ENCODE results near the gene ACBD6. TPM values are rescaled to one million over a fixed set of nuclear protein-coding genes. Genes with fewer than 3 reads are reported as not detected.

ACBD6 gene
- total RNA-seq, 5 donors from 2014 or later (not counting 1 experiment from before 2014, with no cell fraction given), result 44.3 to 58.5 (median 53.0) TPM

DNA sequence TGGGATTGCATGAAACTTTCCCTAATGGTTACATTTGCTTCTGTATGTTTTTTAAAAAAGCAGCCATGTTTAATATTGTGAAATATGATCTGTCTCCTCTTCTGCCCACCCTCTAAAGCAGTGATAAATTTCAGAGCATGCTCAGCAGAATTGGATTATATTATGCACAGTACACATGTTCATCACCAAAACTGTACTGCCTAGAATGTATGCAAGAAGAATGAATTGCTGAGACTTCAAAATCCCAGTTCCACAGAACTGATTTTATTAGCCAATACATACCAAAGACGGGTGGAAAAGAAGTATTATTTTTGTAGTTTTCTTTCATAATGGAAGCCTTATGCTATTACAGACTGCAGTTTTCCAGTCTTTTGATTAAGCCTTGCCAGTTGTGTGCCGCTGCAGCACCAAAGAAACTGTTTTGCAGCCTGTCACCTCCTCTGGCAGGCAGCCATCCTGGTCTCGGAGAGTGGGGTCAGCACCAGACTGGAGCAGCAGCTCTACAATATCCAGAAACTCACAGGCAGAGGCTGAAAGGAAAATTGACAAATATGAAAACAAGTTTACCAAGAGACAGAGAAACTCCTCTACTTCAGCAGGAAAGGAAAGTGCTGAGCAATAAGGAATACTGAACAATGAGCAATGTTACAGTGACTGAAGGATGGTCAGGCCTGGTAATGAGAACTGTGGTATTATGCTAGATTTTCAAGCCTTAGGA lies 214.2 kb downstream of the ACBD6 start:
- POLR2A ChIA-PET, result no interaction called here
- DNase-seq (no peak), ATAC-seq (replicated peaks in 1 of 4) (no peak)
- Histone ChIP-seq H3K36me3 (ENCODE audit: control insufficient read depth in 2 of 2, extremely low read depth in 1 of 2, insufficient read depth in 1 of 2, low read length in 1 of 2) (peaks cover 0 to 3% of the 10 kb centered on the region in 2 donors), H3K27me3 (replicated peaks in 1 of 2; ENCODE audit: control insufficient read depth in 2 of 2, extremely low read depth in 1 of 2, insufficient read depth in 2 of 2, low read length in 1 of 2) (no peaks in the 10 kb centered on the region), H3K4me1 (ENCODE audit: control insufficient read depth in 1 of 2, extremely low read depth in 1 of 2, insufficient read depth in 2 of 2, low read length in 2 of 2) (peaks cover 0 to 7% of the 10 kb centered on the region in 2 experiments), H3K27ac (ENCODE audit: low read length) (no peak overlapping the region), H3K4me3 (ENCODE audit: control insufficient read depth in 1 of 2, extremely low read depth in 1 of 2, low read length in 1 of 2) (no peak overlapping the region), H3K9me3 (no peaks in the 10 kb centered on the region)
- Mint-ChIP-seq H3K4me1 (peaks cover 24 to 30% (median 26%) of the 10 kb centered on the region in 3 donors), H3K4me3 (no peak overlapping the region), H3K27ac (peak overlapping the region in 1 of 2 donors; percentile 23), H3K36me3 (peaks cover 32% of the 10 kb centered on the region), H3K9me3 (peaks cover 0 to 8% (median 2%) of the 10 kb centered on the region in 3 donors), H3K27me3 (no peaks in the 10 kb centered on the region)
- WGBS (ENCODE audit: insufficient coverage), result 86% methylated on average over 1 of the region's 3 CpGs
- CTCF ChIA-PET, result interaction anchor here in 1 of 2 donors (0.6 kb wide), 2 partner anchors 9 to 108 kb away, joined by 3 to 4 read pairs; no protein-coding TSS in a partner anchor

GRCh38 chr1:180286417-180286816 lies 216.0 kb downstream of the ACBD6 start:
- peaks cover 0 to 7% of the 10 kb centered on the region in 2 experiments for H3K4me1 ChIP-seq (ENCODE audit: control insufficient read depth in 1 of 2, extremely low read depth in 1 of 2, insufficient read depth in 2 of 2, low read length in 2 of 2)
- peaks cover 22 to 28% (median 26%) of the 10 kb centered on the region in 3 donors for H3K4me1 Mint-ChIP-seq
- no peaks in the 10 kb centered on the region for H3K27me3 ChIP-seq (replicated peaks in 1 of 2; ENCODE audit: control insufficient read depth in 2 of 2, extremely low read depth in 1 of 2, insufficient read depth in 2 of 2, low read length in 1 of 2)
- ChIA-PET POLR2A (no interaction called here), CTCF (no interaction called here)
- H3K9me3 ChIP-seq, result no peaks in the 10 kb centered on the region
- H3K27ac ChIP-seq (ENCODE audit: low read length), result no peak overlapping the region
- no peak overlapping the region for H3K4me3 ChIP-seq (ENCODE audit: control insufficient read depth in 1 of 2, extremely low read depth in 1 of 2, low read length in 1 of 2)
- no peaks in the 10 kb centered on the region for H3K27me3 Mint-ChIP-seq
- H3K36me3 ChIP-seq (ENCODE audit: control insufficient read depth in 2 of 2, extremely low read depth in 1 of 2, insufficient read depth in 1 of 2, low read length in 1 of 2), result peaks cover 0 to 3% of the 10 kb centered on the region in 2 donors
- H3K4me3 Mint-ChIP-seq, result no peak overlapping the region
- H3K27ac Mint-ChIP-seq, result no peak overlapping the region
- H3K9me3 Mint-ChIP-seq, result no peaks in the 10 kb centered on the region
- DNase-seq (no peak), ATAC-seq (replicated peaks in 1 of 4) (no peak)
- H3K36me3 Mint-ChIP-seq, result peaks cover 33% of the 10 kb centered on the region

- DNase-seq (no peak), ATAC-seq (replicated peaks in 1 of 4) (no peak)
- Mint-ChIP-seq H3K4me3 (no peak overlapping the region), H3K27me3 (no peaks in the 10 kb centered on the region), H3K9me3 (no peaks in the 10 kb centered on the region), H3K27ac (no peak overlapping the region), H3K4me1 (no peaks in the 10 kb centered on the region), H3K36me3 (peaks cover 46% of the 10 kb centered on the region)
- Histone ChIP-seq H3K27ac (ENCODE audit: low read length) (no peak overlapping the region), H3K4me1 (ENCODE audit: control insufficient read depth in 1 of 2, extremely low read depth in 1 of 2, insufficient read depth in 2 of 2, low read length in 2 of 2) (no peaks in the 10 kb centered on the region), H3K27me3 (replicated peaks in 1 of 2; ENCODE audit: control insufficient read depth in 2 of 2, extremely low read depth in 1 of 2, insufficient read depth in 2 of 2, low read length in 1 of 2) (no peaks in the 10 kb centered on the region), H3K9me3 (no peaks in the 10 kb centered on the region), H3K4me3 (ENCODE audit: control insufficient read depth in 1 of 2, extremely low read depth in 1 of 2, low read length in 1 of 2) (no peak overlapping the region), H3K36me3 (ENCODE audit: control insufficient read depth in 2 of 2, extremely low read depth in 1 of 2, insufficient read depth in 1 of 2, low read length in 1 of 2) (peaks cover 0 to 9% of the 10 kb centered on the region in 2 donors)
- ChIA-PET CTCF (interaction anchor here in 1 of 2 donors (0.6 kb wide), 1 partner anchor 133 kb away, joined by 4 read pairs; no protein-coding TSS in a partner anchor), POLR2A (interaction anchor here (0.6 to 0.7 kb wide), 3 partner anchors 44 to 947 kb away, joined by 3 to 5 read pairs (median 4); no protein-coding TSS in a partner anchor)
- WGBS (ENCODE audit: insufficient coverage), result no CpG with 5 or more reads among the region's 4 CpGs
Measured at GRCh38 chr1:180283098-180283497, 219.3 kb downstream of the ACBD6 start.

GRCh38 chr1:180282401-180283044 lies 219.9 kb downstream of the ACBD6 start:
- POLR2A ChIA-PET, result interaction anchor here in 1 of 2 donors (0.6 to 0.7 kb wide), 2 partner anchors 43 to 946 kb away, joined by 3 to 5 read pairs; no protein-coding TSS in a partner anchor
- CTCF ChIA-PET, result interaction anchor here in 1 of 2 donors (0.6 kb wide), 1 partner anchor 134 kb away, joined by 4 read pairs; no protein-coding TSS in a partner anchor
- no peaks in the 10 kb centered on the region for H3K9me3 ChIP-seq
- WGBS (ENCODE audit: insufficient coverage), result 100% methylated on average over 2 of the region's 5 CpGs
- no peak overlapping the region for H3K4me3 ChIP-seq (ENCODE audit: control insufficient read depth in 1 of 2, extremely low read depth in 1 of 2, low read length in 1 of 2)
- DNase-seq (no peak), ATAC-seq (replicated peaks in 1 of 4) (no peak)
- H3K27me3 Mint-ChIP-seq, result no peaks in the 10 kb centered on the region
- H3K4me1 Mint-ChIP-seq, result no peaks in the 10 kb centered on the region
- no peaks in the 10 kb centered on the region for H3K9me3 Mint-ChIP-seq
- no peak overlapping the region for H3K4me3 Mint-ChIP-seq
- H3K4me1 ChIP-seq (ENCODE audit: control insufficient read depth in 1 of 2, extremely low read depth in 1 of 2, insufficient read depth in 2 of 2, low read length in 2 of 2), result no peaks in the 10 kb centered on the region
- no peak overlapping the region for H3K27ac Mint-ChIP-seq
- peaks cover 46% of the 10 kb centered on the region for H3K36me3 Mint-ChIP-seq
- H3K36me3 ChIP-seq (ENCODE audit: control insufficient read depth in 2 of 2, extremely low read depth in 1 of 2, insufficient read depth in 1 of 2, low read length in 1 of 2), result peaks cover 0 to 7% of the 10 kb centered on the region in 2 donors
- no peaks in the 10 kb centered on the region for H3K27me3 ChIP-seq (replicated peaks in 1 of 2; ENCODE audit: control insufficient read depth in 2 of 2, extremely low read depth in 1 of 2, insufficient read depth in 2 of 2, low read length in 1 of 2)
- no peak overlapping the region for H3K27ac ChIP-seq (ENCODE audit: low read length)

DNA sequence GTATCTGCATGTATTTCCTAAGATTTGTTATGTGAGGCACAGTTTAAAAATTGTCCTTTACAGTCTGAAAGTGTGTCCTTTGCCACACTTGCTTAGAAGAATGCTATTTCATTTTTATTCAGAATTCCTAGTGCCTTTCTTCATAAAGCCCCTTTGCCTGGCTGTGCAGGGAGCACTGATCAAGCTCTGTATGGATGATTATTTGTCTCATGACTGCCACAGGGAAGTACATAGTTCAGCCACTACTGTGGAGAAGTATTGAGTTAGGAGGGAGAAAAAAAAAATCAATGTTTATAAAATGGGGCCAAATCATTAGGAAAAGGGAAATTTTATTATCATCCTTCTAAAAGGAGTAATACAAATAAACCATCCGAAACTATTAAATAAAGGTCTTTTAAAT lies 220.9 kb downstream of the ACBD6 start:
- H3K4me3 ChIP-seq (ENCODE audit: control insufficient read depth in 1 of 2, extremely low read depth in 1 of 2, low read length in 1 of 2), result no peak overlapping the region
- no CpG with 5 or more reads among the region's 1 CpG for WGBS (ENCODE audit: insufficient coverage)
- H3K27me3 ChIP-seq (replicated peaks in 1 of 2; ENCODE audit: control insufficient read depth in 2 of 2, extremely low read depth in 1 of 2, insufficient read depth in 2 of 2, low read length in 1 of 2), result no peaks in the 10 kb centered on the region
- no peaks in the 10 kb centered on the region for H3K27me3 Mint-ChIP-seq
- CTCF ChIA-PET, result no interaction called here
- H3K4me3 Mint-ChIP-seq, result no peak overlapping the region
- H3K9me3 Mint-ChIP-seq, result no peaks in the 10 kb centered on the region
- no peaks in the 10 kb centered on the region for H3K4me1 ChIP-seq (ENCODE audit: control insufficient read depth in 1 of 2, extremely low read depth in 1 of 2, insufficient read depth in 2 of 2, low read length in 2 of 2)
- POLR2A ChIA-PET, result no interaction called here
- H3K36me3 ChIP-seq (ENCODE audit: control insufficient read depth in 2 of 2, extremely low read depth in 1 of 2, insufficient read depth in 1 of 2, low read length in 1 of 2), result peaks cover 0 to 7% of the 10 kb centered on the region in 2 donors
- H3K27ac Mint-ChIP-seq, result no peak overlapping the region
- H3K27ac ChIP-seq (ENCODE audit: low read length), result no peak overlapping the region
- no peak for ATAC-seq (replicated peaks in 1 of 4)
- no peaks in the 10 kb centered on the region for H3K9me3 ChIP-seq
- DNase-seq, result no peak
- H3K36me3 Mint-ChIP-seq, result peaks cover 52% of the 10 kb centered on the region
- H3K4me1 Mint-ChIP-seq, result no peaks in the 10 kb centered on the region

DNA sequence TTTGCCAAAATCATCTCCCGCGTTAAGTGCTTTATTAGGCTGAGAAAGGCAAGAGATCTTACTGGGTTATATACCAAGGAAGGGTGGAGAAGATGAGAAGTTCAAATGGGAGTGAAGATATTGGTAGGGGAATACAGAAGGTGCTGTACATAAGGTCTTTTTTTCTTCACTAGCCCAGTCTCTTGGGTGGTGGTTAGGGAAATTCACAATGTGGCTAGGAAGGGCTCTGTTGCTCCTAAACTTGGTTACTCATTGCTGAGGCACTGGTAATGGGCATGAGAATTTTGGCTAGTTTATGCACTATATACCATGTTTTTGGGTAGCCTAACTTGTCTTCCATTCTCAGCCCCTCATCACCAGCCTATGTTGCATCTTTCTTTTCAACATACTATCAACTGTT lies 221.8 kb downstream of the ACBD6 start:
- no peak overlapping the region for H3K27ac ChIP-seq (ENCODE audit: low read length)
- DNase-seq (no peak), ATAC-seq (replicated peaks in 1 of 4) (no peak)
- Mint-ChIP-seq H3K4me3 (no peak overlapping the region), H3K27me3 (no peaks in the 10 kb centered on the region), H3K27ac (no peak overlapping the region), H3K36me3 (peaks cover 56% of the 10 kb centered on the region), H3K9me3 (no peaks in the 10 kb centered on the region), H3K4me1 (no peaks in the 10 kb centered on the region)
- ChIA-PET POLR2A (no interaction called here), CTCF (no interaction called here)
- WGBS (ENCODE audit: insufficient coverage), result 100% methylated on average over 2 of the region's 2 CpGs
- H3K4me1 ChIP-seq (ENCODE audit: control insufficient read depth in 1 of 2, extremely low read depth in 1 of 2, insufficient read depth in 2 of 2, low read length in 2 of 2), result no peaks in the 10 kb centered on the region
- no peaks in the 10 kb centered on the region for H3K9me3 ChIP-seq
- H3K4me3 ChIP-seq (ENCODE audit: control insufficient read depth in 1 of 2, extremely low read depth in 1 of 2, low read length in 1 of 2), result no peak overlapping the region
- H3K27me3 ChIP-seq (replicated peaks in 1 of 2; ENCODE audit: control insufficient read depth in 2 of 2, extremely low read depth in 1 of 2, insufficient read depth in 2 of 2, low read length in 1 of 2), result no peaks in the 10 kb centered on the region
- H3K36me3 ChIP-seq (ENCODE audit: control insufficient read depth in 2 of 2, extremely low read depth in 1 of 2, insufficient read depth in 1 of 2, low read length in 1 of 2), result peaks cover 0 to 8% of the 10 kb centered on the region in 2 donors

Measured in T-cell (primary cell).